DOHH2 (cell line): ENCODE results near the gene SFXN5.

ENCODE experiments used
- H3F3A ChIP-seq: fragments of 200-600 bp; sonication (generic), shearing (Covaris generic); 2 replicates; pipeline ENCODE4 v1.6.0; 2016; ENCODE audit warnings: antibody characterized with exemption, mild to moderate bottlenecking; ENCODE audit not compliant: control insufficient read depth, insufficient read depth
- H3K27ac ChIP-seq: fragments of 200-600 bp; sonication (generic); 2 replicates; pipeline ENCODE4 v1.5.1; 2014; ENCODE audit warnings: low read depth, mild to moderate bottlenecking, low read length, moderate library complexity
- H3K27me3 ChIP-seq: fragments of 200-600 bp; sonication (generic); 2 replicates; pipeline ENCODE4 v1.6.1; 2014; ENCODE audit warnings: mild to moderate bottlenecking, low read length, mixed read lengths; ENCODE audit not compliant: control insufficient read depth
- H3K36me3 ChIP-seq: fragments of 200-600 bp; sonication (generic); 2 replicates; pipeline ENCODE4 v1.6.1; 2014; ENCODE audit warnings: mild to moderate bottlenecking, low read length, moderate library complexity, mixed read lengths; ENCODE audit not compliant: control insufficient read depth
- H3K4me1 ChIP-seq: fragments of 200-600 bp; sonication (generic); 2 replicates; pipeline ENCODE4 v1.6.1; 2014; ENCODE audit warnings: mild to moderate bottlenecking, low read length, mixed read lengths; ENCODE audit not compliant: control insufficient read depth
- H3K4me2 ChIP-seq: fragments of 200-600 bp; sonication (generic); 2 replicates; pipeline ENCODE4 v1.6.0; 2014; ENCODE audit warnings: mild to moderate bottlenecking, low read length, moderate library complexity
- H3K4me3 ChIP-seq: fragments of 200-600 bp; sonication (generic); 2 replicates; pipeline ENCODE4 v1.5.1; 2014; ENCODE audit warnings: mild to moderate bottlenecking, low read length, mixed read lengths
- H3K79me2 ChIP-seq: fragments of 200-600 bp; sonication (generic); 2 replicates; pipeline ENCODE4 v1.6.1; 2014; ENCODE audit warnings: mild to moderate bottlenecking, low read length, mixed read lengths; ENCODE audit not compliant: control insufficient read depth
- H3K9me2 ChIP-seq: fragments of 200-600 bp; sonication (generic); replicated peaks from 2 replicates; pipeline ENCODE4 v1.6.1; 2014; ENCODE audit warnings: mild to moderate bottlenecking, low read length, mixed read lengths; ENCODE audit not compliant: control insufficient read depth
- H3K9me3 ChIP-seq: fragments of 200-600 bp; sonication (generic); 2 replicates; pipeline ENCODE4 v1.6.1; 2014; ENCODE audit warnings: antibody characterized with exemption, low read length, mixed read lengths; ENCODE audit not compliant: control insufficient read depth, insufficient read depth
- H4K20me1 ChIP-seq: fragments of 200-600 bp; sonication (generic); 2 replicates; pipeline ENCODE4 v1.6.0; 2014; ENCODE audit warnings: low read depth, mild to moderate bottlenecking, antibody characterized with exemption, low read length, moderate library complexity; ENCODE audit not compliant: control insufficient read depth, insufficient read depth
- EZH2phosphoT487 ChIP-seq: fragments of 200-600 bp; sonication (generic); IDR thresholded peaks from 2 replicates; pipeline ENCODE4 v1.6.1; 2017; ENCODE audit warnings: borderline replicate concordance, mild to moderate bottlenecking, antibody characterized with exemption, low read length, moderate library complexity, mixed read lengths
- TF ChIP-seq, protein P1 (sequence below): fragments of 200-600 bp; sonication (generic); IDR thresholded peaks from one replicate; pipeline ENCODE4 v1.5.1; 2014; ENCODE audit warnings: antibody characterized with exemption, mild to moderate bottlenecking, low read depth, low read length; ENCODE audit not compliant: poor library complexity, severe bottlenecking

Gene SFXN5

DNA sequence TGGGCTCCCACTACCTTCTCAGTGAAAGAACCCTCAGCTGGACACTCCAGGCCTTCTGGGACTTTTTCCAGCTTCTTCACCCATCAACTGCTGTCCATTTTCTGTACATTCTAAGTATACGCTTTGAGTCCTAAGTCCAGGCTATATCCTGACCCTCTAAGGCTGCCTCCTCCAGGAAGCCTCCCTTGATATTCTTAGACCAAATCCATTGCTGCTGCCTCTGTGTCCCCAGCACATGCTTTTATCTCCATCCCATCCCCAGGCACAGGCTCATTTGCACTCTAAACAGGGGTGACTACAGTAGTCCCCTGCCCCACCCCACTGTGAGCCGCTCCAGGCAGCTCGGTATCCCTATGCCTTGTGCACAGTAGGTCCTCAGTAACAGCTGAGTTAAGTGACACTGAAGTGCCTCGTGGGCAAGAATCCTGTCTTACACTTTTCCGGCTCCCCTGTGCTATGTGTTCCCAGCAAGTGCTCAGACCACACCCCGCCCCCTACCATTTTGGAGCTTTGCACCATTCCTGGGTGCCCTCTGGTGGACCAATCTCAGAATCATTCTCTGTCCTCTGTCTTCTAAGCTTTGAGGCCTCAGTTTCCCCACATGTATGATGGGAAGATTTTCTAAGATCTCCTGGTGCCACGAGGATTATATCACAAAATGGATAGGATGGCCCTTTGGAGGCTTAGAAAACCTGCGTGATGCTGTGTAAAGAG lies 119.2 kb downstream of the SFXN5 start:
- H4K20me1 ChIP-seq: no peaks in the 10 kb centered on the region
- no peak overlapping the region for H3K27ac ChIP-seq

GRCh38 chr2:72951303-72952095 lies 120.0 kb downstream of the SFXN5 start:
- Histone ChIP-seq H3K4me1 (no peaks in the 10 kb centered on the region), H4K20me1 (no peaks in the 10 kb centered on the region), H3K4me3 (no peak overlapping the region), H3K79me2 (no peaks in the 10 kb centered on the region), H3K36me3 (no peaks in the 10 kb centered on the region), H3K9me2 (no peaks in the 10 kb centered on the region), H3K27ac (no peak overlapping the region), H3K27me3 (no peaks in the 10 kb centered on the region), H3F3A (no peaks in the 10 kb centered on the region), H3K9me3 (no peaks in the 10 kb centered on the region), H3K4me2 (no peak overlapping the region)
- TF ChIP-seq EZH2phosphoT487: no peak
- TF ChIP-seq, protein P1, sequence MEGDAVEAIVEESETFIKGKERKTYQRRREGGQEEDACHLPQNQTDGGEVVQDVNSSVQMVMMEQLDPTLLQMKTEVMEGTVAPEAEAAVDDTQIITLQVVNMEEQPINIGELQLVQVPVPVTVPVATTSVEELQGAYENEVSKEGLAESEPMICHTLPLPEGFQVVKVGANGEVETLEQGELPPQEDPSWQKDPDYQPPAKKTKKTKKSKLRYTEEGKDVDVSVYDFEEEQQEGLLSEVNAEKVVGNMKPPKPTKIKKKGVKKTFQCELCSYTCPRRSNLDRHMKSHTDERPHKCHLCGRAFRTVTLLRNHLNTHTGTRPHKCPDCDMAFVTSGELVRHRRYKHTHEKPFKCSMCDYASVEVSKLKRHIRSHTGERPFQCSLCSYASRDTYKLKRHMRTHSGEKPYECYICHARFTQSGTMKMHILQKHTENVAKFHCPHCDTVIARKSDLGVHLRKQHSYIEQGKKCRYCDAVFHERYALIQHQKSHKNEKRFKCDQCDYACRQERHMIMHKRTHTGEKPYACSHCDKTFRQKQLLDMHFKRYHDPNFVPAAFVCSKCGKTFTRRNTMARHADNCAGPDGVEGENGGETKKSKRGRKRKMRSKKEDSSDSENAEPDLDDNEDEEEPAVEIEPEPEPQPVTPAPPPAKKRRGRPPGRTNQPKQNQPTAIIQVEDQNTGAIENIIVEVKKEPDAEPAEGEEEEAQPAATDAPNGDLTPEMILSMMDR: no peak

More for the DNA sequence above, 119.2 kb downstream of the SFXN5 start:
- Histone ChIP-seq H3K4me3 (no peak overlapping the region), H3F3A (no peaks in the 10 kb centered on the region), H3K4me1 (no peaks in the 10 kb centered on the region), H3K4me2 (no peak overlapping the region), H3K79me2 (no peaks in the 10 kb centered on the region), H3K27me3 (no peaks in the 10 kb centered on the region), H3K9me2 (no peaks in the 10 kb centered on the region), H3K36me3 (no peaks in the 10 kb centered on the region), H3K9me3 (no peaks in the 10 kb centered on the region)
- TF ChIP-seq, protein P1: no peak
- TF ChIP-seq EZH2phosphoT487: no peak

DNA sequence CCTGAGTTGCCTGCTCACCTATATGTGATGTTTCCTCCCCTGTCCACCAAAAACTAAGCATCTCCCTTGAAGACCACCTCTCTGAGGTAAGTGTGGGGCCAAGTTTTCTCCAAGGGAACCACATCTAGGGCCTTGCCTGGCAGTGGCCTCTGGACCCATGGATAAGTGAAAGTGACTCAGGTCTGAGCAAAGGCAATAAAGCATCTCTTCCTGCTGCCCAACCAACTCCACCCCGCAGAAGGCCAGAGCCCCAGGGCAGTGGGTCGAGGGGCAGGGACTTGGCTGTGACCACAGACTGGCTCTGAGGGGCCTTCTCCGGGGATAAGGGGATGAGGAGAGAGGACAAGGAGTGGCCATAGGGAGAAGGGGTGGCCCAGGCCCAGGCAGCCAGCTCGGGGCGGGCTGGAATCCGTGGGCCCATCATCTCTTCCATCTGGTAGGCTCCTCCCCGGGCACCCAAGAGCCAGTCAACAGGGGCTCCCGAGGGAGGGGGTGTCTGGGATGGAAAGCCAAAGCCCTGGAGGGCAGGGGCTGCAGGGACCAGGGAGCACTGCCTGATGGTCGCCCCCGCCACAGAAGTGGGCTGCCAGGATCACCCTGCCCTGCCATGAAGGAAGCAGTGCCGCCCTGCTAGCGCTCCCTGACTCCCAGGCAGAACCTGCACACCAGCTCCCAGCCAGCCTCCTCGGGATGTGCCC lies 120.8 kb downstream of the SFXN5 start:
- no peaks in the 10 kb centered on the region for H3K9me3 ChIP-seq
- no peak for TF ChIP-seq EZH2phosphoT487
- TF ChIP-seq, protein P1: no peak
- H3K9me2 ChIP-seq: no peaks in the 10 kb centered on the region
- no peaks in the 10 kb centered on the region for H3K4me1 ChIP-seq
- no peaks in the 10 kb centered on the region for H3K27me3 ChIP-seq
- H3K4me3 ChIP-seq: no peak overlapping the region
- H3K79me2 ChIP-seq: no peaks in the 10 kb centered on the region
- H3K4me2 ChIP-seq: no peak overlapping the region
- H3K36me3 ChIP-seq: no peaks in the 10 kb centered on the region
- no peak overlapping the region for H3K27ac ChIP-seq
- no peaks in the 10 kb centered on the region for H3F3A ChIP-seq
- no peaks in the 10 kb centered on the region for H4K20me1 ChIP-seq
